NT2/D1 (cell line): ENCODE results near the gene IFT20.
A peak's percentile ranks its signal among the peaks of the same experiment; 100 is the strongest.

Experiments used
- DNase-seq: peaks from one replicate; pipeline ENCODE4 v3.0.0-alpha.2; 2011; ENCODE audit warnings: low read depth, low spot score
- H3K27me3 ChIP-seq: 2 replicates; pipeline ENCODE4 v1.6.0; 2011; ENCODE audit warnings: mild to moderate bottlenecking; ENCODE audit not compliant: insufficient read length, insufficient read depth
- H3K36me3 ChIP-seq: 2 replicates; pipeline ENCODE4 v1.6.1; 2011; ENCODE audit warnings: mild to moderate bottlenecking, low read length, mixed read lengths; ENCODE audit not compliant: insufficient read depth, insufficient read length
- H3K4me1 ChIP-seq: 2 replicates; pipeline ENCODE4 v1.5.1; 2011; ENCODE audit not compliant: insufficient read depth, insufficient read length
- H3K4me3 ChIP-seq: 2 replicates; pipeline ENCODE4 v1.5.1; 2011; ENCODE audit warnings: low read depth; ENCODE audit not compliant: insufficient read length
- H3K9ac ChIP-seq: 2 replicates; pipeline ENCODE4 v1.6.0; 2011; ENCODE audit warnings: low read depth; ENCODE audit not compliant: insufficient read length
- H3K9me3 ChIP-seq: 2 replicates; pipeline ENCODE4 v1.5.1; 2011; ENCODE audit warnings: mild to moderate bottlenecking, low read length; ENCODE audit not compliant: insufficient read depth
- SUZ12 ChIP-seq: IDR thresholded peaks from 2 replicates; pipeline ENCODE4 v1.6.1; 2011; ENCODE audit not compliant: insufficient read length, insufficient read depth; ENCODE audit errors: extremely low read depth
- YY1 ChIP-seq: IDR thresholded peaks from 2 replicates; pipeline ENCODE4 v1.6.1; 2011; ENCODE audit not compliant: insufficient read length, insufficient read depth
- ZNF274 ChIP-seq: IDR thresholded peaks from 2 replicates; pipeline ENCODE4 v1.6.1; 2011; ENCODE audit warnings: mild to moderate bottlenecking, low read depth, low read length

Gene IFT20

GRCh38 chr17:28372203-28372944 is 37.1 kb upstream of the IFT20 start:
- Histone ChIP-seq H3K27me3 (peaks cover 22% of the 10 kb centered on the region), H3K4me1 (peaks cover 17% of the 10 kb centered on the region), H3K36me3 (peaks cover 7% of the 10 kb centered on the region), H3K9me3 (no peaks in the 10 kb centered on the region), H3K4me3 (peak overlapping the region; percentile 66), H3K9ac (peak overlapping the region; percentile 80)
- TF ChIP-seq SUZ12, result peak; percentile 58
- no peak for TF ChIP-seq ZNF274
- no peak for DNase-seq

- Histone ChIP-seq H3K9ac (peak within 1 kb of the TSS; percentile 80), H3K4me3 (peak within 1 kb of the TSS; percentile 66), H3K27me3 (peaks cover 22% of the 10 kb centered on the region), H3K36me3 (peaks cover 10% of the 10 kb centered on the region), H3K4me1 (peaks cover 17% of the 10 kb centered on the region), H3K9me3 (no peaks in the 10 kb centered on the region)
- TF ChIP-seq SUZ12 (no peak), ZNF274 (no peak), YY1 (no peak)
- DNase-seq, result peak; percentile 84
Measured at GRCh38 chr17:28371245-28372202, 36.3 kb upstream of the IFT20 start, which contains the start of gene SARM1. SARM1 (plus strand) TSS chr17:28371694; CDS start chr17:28372033, 339 bp downstream.

- Histone ChIP-seq H3K4me3 (no peak overlapping the region), H3K36me3 (peaks cover 10% of the 10 kb centered on the region), H3K4me1 (peaks cover 17% of the 10 kb centered on the region), H3K9me3 (no peaks in the 10 kb centered on the region), H3K9ac (no peak overlapping the region), H3K27me3 (peaks cover 22% of the 10 kb centered on the region)
- no peak for DNase-seq
- TF ChIP-seq SUZ12 (no peak), ZNF274 (no peak), YY1 (no peak)
Measured at GRCh38 chr17:28370744-28371103, 35.5 kb upstream of the IFT20 start.

- Histone ChIP-seq H3K9me3 (no peaks in the 10 kb centered on the region), H3K4me1 (peaks cover 17% of the 10 kb centered on the region), H3K36me3 (peaks cover 11% of the 10 kb centered on the region), H3K27me3 (peaks cover 22% of the 10 kb centered on the region), H3K9ac (peak within 1 kb of the TSS; percentile 6), H3K4me3 (no peak within 1 kb of the TSS)
- no peak for DNase-seq
- no peak for TF ChIP-seq YY1
- no peak for TF ChIP-seq SUZ12
- TF ChIP-seq ZNF274, result no peak
Measured at GRCh38 chr17:28370035-28370743, 34.9 kb upstream of the IFT20 start, which contains the start of gene VTN. VTN (minus strand) TSS chr17:28370307; CDS start chr17:28370203, 104 bp downstream.

- Histone ChIP-seq H3K4me1 (peaks cover 17% of the 10 kb centered on the region), H3K27me3 (peaks cover 22% of the 10 kb centered on the region), H3K9me3 (no peaks in the 10 kb centered on the region), H3K4me3 (no peak overlapping the region), H3K36me3 (peaks cover 16% of the 10 kb centered on the region), H3K9ac (peak overlapping the region; percentile 6)
- TF ChIP-seq SUZ12 (no peak), ZNF274 (no peak), YY1 (no peak)
- DNase-seq, result no peak
Measured at GRCh38 chr17:28369684-28370034, 34.4 kb upstream of the IFT20 start.

GRCh38 chr17:28368915-28369683 is 33.8 kb upstream of the IFT20 start:
- Histone ChIP-seq H3K9me3 (no peaks in the 10 kb centered on the region), H3K27me3 (peaks cover 22% of the 10 kb centered on the region), H3K9ac (no peak overlapping the region), H3K4me3 (no peak overlapping the region), H3K36me3 (peaks cover 22% of the 10 kb centered on the region), H3K4me1 (peaks cover 17% of the 10 kb centered on the region)
- TF ChIP-seq YY1 (no peak), ZNF274 (no peak), SUZ12 (no peak)
- no peak for DNase-seq
